Lung (tissue), 12 donors: Measurements from ENCODE around the gene SPRYD4. TPM values are rescaled to one million over a fixed set of nuclear protein-coding genes. Genes with fewer than 3 reads are reported as not detected.

Experiments
- ATAC-seq: fragments of 200-7000 bp; cut with Tn5 transposase; one replicate; pipeline ENCODE4 v1.9.1; 2020; ENCODE audit warnings: moderate number of reproducible peaks; ENCODE audit not compliant: insufficient read depth, low FRiP score
- DNase-seq, 3 donors: peaks; one replicate each; pipeline ENCODE4 v3.0.0-alpha.2; 2013 to 2017
- H3K27ac ChIP-seq, 2 donors: one replicate each; pipeline ENCODE4 v1.5.1; 2013; ENCODE audit warnings: mild to moderate bottlenecking in 2 of 2, moderate library complexity in 2 of 2, control low read depth in 1 of 2, inconsistent platforms in 1 of 2, low read depth in 1 of 2, low read length in 1 of 2
- H3K27me3 ChIP-seq, 3 donors: one replicate each; pipeline ENCODE4 v1.5.1; 2013; ENCODE audit warnings: low read length in 2 of 3; ENCODE audit not compliant: control insufficient read depth in 3 of 3, insufficient read depth in 3 of 3
- H3K36me3 ChIP-seq, 4 donors: one replicate each; pipeline ENCODE4 v1.5.1; 2013; ENCODE audit warnings: low read length in 4 of 4, mild to moderate bottlenecking in 1 of 4, moderate library complexity in 1 of 4; ENCODE audit not compliant: control insufficient read depth in 4 of 4, insufficient read depth in 4 of 4
- H3K4me1 ChIP-seq, 5 donors: one replicate each; pipeline ENCODE4 v1.5.1; 2013; ENCODE audit warnings: low read length in 5 of 5, mild to moderate bottlenecking in 2 of 5, moderate library complexity in 1 of 5; ENCODE audit not compliant: control insufficient read depth in 5 of 5, insufficient read depth in 5 of 5
- H3K4me3 ChIP-seq: one replicate; pipeline ENCODE4 v1.5.1; 2013; ENCODE audit warnings: mild to moderate bottlenecking, control low read depth, moderate library complexity
- H3K9ac ChIP-seq, 2 donors: one replicate each; pipeline ENCODE4 v1.5.1; 2013; ENCODE audit warnings: low read length in 2 of 2, control low read depth in 1 of 2; ENCODE audit not compliant: insufficient read depth in 1 of 2
- H3K9me3 ChIP-seq, 4 donors: one replicate each; pipeline ENCODE4 v1.5.1; 2013; ENCODE audit warnings: low read length in 3 of 4, mild to moderate bottlenecking in 1 of 4, moderate library complexity in 1 of 4; ENCODE audit not compliant: control insufficient read depth in 4 of 4, insufficient read depth in 3 of 4
- WGBS, 2 donors: extraction: QIAGEN DNeasy Blood & Tissue Kit; methylation state at CpG; one replicate each; pipeline ENCODE4 v1.1.7; 2013; 5-methylcytosine and 5-hydroxymethylcytosine counted together
- polyA plus RNA-seq, 2 donors: library from polyadenylated mRNA; stranded (reverse); fragments of 200-250 nt; gene quantifications; one replicate each; pipeline ENCODE4 v1.2.1, GENCODE V29; 2013
- total RNA-seq, 2 donors: library from RNA; depleted of rRNA in 1 of 2; stranded (reverse); fragments of >200 nt in 1 of 2; gene quantifications; one replicate each; pipeline ENCODE4 v1.2.1, GENCODE V29; 2014 to 2021
- TF ChIP-seq, protein P1 (sequence below): IDR thresholded peaks from 2 replicates; pipeline ENCODE4 v1.5.1; 2012; ENCODE audit warnings: mild to moderate bottlenecking; ENCODE audit errors: control extremely low read depth, extremely low read depth
- donor health status: control.
- donor health status: control.
- donor health status: Bipolar disorder and iron deficiency.
- donor health status: healthy.
- donor health status: DM: yes; HTN: yes; CAD: no.

The SPRYD4 gene
- total and polyA plus RNA-seq, 4 donors, result 2.0 to 3.4 (median 2.3) TPM

DNA sequence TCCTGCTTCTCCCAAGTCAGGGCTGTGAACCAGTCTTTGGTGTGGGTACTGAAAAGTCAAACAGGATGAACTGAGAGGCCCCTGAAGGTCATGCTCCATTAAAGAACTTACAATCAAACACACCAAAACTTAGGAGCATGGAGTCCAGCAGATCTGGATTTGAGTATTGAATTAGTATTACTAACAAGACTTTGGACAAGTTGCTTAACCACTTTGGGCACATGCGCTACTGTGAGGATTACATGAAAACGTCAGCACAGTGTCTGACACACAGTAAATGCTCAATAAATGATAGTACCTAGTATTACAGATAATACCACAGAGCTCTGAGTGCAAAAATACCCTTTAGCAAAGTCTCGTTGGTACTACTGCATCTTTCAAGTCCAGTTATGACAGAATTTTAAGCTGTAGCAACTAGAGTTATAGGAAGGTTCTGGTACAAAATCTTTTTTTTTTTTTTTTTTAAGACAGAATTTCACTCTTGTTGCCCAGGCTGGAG lies 42.4 kb upstream of the SPRYD4 start:
- no peak for DNase-seq
- no peak overlapping the region for H3K4me3 ChIP-seq
- TF ChIP-seq, protein P1, sequence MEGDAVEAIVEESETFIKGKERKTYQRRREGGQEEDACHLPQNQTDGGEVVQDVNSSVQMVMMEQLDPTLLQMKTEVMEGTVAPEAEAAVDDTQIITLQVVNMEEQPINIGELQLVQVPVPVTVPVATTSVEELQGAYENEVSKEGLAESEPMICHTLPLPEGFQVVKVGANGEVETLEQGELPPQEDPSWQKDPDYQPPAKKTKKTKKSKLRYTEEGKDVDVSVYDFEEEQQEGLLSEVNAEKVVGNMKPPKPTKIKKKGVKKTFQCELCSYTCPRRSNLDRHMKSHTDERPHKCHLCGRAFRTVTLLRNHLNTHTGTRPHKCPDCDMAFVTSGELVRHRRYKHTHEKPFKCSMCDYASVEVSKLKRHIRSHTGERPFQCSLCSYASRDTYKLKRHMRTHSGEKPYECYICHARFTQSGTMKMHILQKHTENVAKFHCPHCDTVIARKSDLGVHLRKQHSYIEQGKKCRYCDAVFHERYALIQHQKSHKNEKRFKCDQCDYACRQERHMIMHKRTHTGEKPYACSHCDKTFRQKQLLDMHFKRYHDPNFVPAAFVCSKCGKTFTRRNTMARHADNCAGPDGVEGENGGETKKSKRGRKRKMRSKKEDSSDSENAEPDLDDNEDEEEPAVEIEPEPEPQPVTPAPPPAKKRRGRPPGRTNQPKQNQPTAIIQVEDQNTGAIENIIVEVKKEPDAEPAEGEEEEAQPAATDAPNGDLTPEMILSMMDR, result no peak
- peaks cover 2 to 28% (median 14%) of the 10 kb centered on the region in 4 donors for H3K36me3 ChIP-seq
- H3K4me1 ChIP-seq, result no peaks in the 10 kb centered on the region
- no peak overlapping the region for H3K9ac ChIP-seq
- WGBS, 2 donors, result 62 to 64% methylated on average over 3 of the region's 3 CpGs
- H3K27ac ChIP-seq, result no peak overlapping the region
- no peaks in the 10 kb centered on the region for H3K27me3 ChIP-seq
- H3K9me3 ChIP-seq, result no peaks in the 10 kb centered on the region
- ATAC-seq, result no peak

DNA sequence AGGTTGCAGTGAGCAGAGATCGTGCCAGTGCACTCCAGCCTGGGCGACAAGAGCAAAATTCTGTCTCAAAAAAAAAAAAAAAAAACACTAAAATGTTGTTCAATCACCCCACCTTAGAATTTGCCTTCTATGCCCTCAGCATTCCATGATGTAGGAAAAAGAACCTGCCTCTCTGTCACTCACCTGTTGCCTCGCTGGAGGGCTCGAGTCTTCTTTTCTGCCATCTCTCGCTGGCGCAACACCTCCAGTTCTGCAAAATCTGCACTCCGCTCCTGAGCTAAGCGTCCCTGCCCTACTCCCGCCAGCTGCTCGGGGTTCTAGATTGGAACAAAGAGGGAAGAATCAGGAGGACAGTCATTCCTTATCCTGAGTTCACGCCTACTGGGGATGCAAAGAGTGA lies 37.1 kb upstream of the SPRYD4 start:
- H3K36me3 ChIP-seq, result peaks cover 0 to 13% (median 10%) of the 10 kb centered on the region in 4 donors
- no peak overlapping the region for H3K27ac ChIP-seq
- no peak overlapping the region for H3K9ac ChIP-seq
- TF ChIP-seq, protein P1, result no peak
- no peaks in the 10 kb centered on the region for H3K4me1 ChIP-seq
- H3K4me3 ChIP-seq, result no peak overlapping the region
- no peaks in the 10 kb centered on the region for H3K9me3 ChIP-seq
- no peak for ATAC-seq
- no peak for DNase-seq
- WGBS, 2 donors, result 91 to 97% methylated on average over 11 of the region's 11 CpGs
- H3K27me3 ChIP-seq, result no peaks in the 10 kb centered on the region

DNA sequence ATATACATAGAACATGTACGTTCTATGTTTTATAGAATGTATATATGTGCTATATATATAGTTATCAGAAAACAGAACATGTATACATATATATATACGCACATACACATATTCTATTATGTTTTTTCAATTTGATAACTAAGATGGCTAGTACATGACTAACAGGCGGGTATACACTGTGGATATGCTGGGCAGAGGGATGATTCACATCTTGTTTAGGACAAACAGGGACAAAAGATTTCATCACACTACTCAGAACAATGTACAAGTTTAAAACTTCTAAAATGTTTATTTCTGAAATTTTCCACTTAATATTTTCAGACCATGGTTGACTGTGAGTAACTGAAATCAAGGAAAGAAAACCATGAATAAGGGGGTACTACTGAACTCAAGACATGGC lies 36.5 kb upstream of the SPRYD4 start:
- peaks cover 0 to 13% (median 10%) of the 10 kb centered on the region in 4 donors for H3K36me3 ChIP-seq
- H3K4me3 ChIP-seq, result no peak overlapping the region
- ATAC-seq, result no peak
- TF ChIP-seq, protein P1, result no peak
- H3K9ac ChIP-seq, result no peak overlapping the region
- H3K27me3 ChIP-seq, result no peaks in the 10 kb centered on the region
- H3K27ac ChIP-seq, result no peak overlapping the region
- WGBS, 2 donors, result 98 to 99% methylated on average over 3 of the region's 3 CpGs
- DNase-seq, result no peak
- H3K4me1 ChIP-seq, result no peaks in the 10 kb centered on the region
- H3K9me3 ChIP-seq, result no peaks in the 10 kb centered on the region

DNA sequence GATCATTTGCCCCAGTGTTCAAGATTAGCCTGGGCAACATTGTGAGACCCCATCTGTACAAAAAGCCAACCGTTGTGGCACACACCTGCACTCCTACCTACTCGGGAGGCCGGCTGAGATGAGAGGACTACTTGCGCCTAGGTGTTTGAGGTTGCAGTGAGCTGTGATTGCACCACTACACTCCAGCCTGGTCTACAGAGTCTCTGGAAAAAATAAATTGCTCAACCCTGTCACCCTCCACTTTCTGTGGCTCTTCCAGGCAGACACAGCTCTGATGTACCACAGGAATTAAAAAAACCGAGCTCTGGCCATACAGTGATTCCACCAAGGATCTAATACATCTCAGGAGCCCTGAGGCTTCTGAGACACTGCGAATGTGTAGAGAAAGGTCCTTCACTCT lies 33.5 kb upstream of the SPRYD4 start:
- TF ChIP-seq, protein P1, result no peak
- no peak for ATAC-seq
- Histone ChIP-seq H3K4me3 (no peak overlapping the region), H3K27ac (no peak overlapping the region), H3K9me3 (no peaks in the 10 kb centered on the region), H3K9ac (no peak overlapping the region), H3K4me1 (peaks cover 0 to 4% (median 0%) of the 10 kb centered on the region in 5 donors), H3K27me3 (no peaks in the 10 kb centered on the region), H3K36me3 (peaks cover 0 to 9% (median 8%) of the 10 kb centered on the region in 4 donors)
- DNase-seq, result no peak
- WGBS, 2 donors, result 82 to 88% methylated on average over 6 of the region's 6 CpGs
